Stimulated activated CD4-positive, alpha-beta T cell treated with anti-CD3 and anti-CD28 coated beads, Interleukin-12 subunit alpha, Interleukin-12 subunit beta, amount 100 ng/mL, for 4 hours (primary cell): ENCODE measurements around the gene MTPN.

ENCODE experiments used
- DNase-seq: peaks from one replicate; pipeline ENCODE4 v3.0.0-alpha.2; 2020

Gene MTPN, protein sequence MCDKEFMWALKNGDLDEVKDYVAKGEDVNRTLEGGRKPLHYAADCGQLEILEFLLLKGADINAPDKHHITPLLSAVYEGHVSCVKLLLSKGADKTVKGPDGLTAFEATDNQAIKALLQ

GRCh38 chr7:135977007-135977741 lies at the start of gene MTPN:
TSS of gene MTPN (minus strand) at chr7:135977359. CDS start at chr7:135977100, 259 bp downstream.
- DNase-seq, result peak; percentile 96

GRCh38 chr7:136026209-136026608 lies 49.0 kb upstream of the MTPN start:
- no peak for DNase-seq

- DNase-seq, result no peak
Observed at GRCh38 chr7:136023134-136023869, 46.1 kb upstream of the MTPN start.

- DNase-seq, result no peak
Observed at GRCh38 chr7:136020556-136020955, 43.4 kb upstream of the MTPN start.

DNA sequence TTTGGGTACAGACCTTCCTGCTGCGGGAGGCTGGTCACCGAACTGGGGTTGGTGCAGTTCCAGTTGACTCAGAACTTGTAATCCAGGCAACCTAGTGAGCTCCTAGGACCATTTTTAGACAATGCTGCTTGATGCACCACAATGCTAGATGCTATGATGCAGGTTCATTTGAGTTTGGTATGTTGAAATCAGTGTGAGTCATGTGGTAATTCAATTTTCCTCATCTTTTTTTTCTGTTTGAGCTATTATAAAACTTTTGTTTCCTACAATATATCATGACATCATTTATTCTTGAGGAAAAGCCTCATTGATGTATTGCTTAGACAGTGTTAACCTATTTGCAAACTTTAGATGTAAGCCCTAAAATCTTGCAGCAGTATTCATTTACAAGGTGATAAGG lies 40.9 kb upstream of the MTPN start:
- no peak for DNase-seq

DNA sequence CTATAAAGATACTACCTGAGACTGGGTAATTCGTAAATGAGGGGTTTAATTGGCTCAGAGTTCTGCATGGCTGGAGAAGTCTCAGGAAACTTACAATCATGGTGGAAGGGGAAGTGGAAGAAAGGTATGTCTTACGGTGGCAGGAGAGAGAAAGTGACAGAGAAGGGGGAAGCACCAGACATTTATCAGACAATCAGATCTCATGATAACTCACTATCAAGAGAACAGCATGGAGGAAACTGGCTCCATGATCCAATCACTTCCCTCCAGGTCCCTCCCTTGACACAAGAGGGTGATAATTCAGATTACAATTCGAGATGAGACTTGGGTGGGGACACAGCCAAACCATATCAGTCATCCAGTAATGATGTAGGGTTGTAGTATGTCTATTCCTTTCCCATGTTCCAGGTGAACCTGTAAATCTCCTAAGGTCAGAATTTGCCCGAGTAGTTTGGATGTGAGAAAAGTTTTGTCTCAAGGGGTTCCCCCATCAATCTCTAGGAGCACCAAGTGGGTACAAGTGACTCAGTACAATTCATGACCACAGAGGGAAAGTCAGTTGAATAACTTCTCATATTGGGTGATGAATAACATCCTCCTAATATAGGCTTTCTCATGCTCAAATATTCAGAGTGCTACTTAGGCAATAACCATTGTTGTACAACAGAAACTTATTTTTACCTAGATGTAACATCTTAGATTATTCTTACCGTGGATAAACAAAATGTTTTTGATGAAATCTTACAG lies 39.7 kb upstream of the MTPN start:
- DNase-seq, result no peak

- DNase-seq, result no peak
Observed at GRCh38 chr7:136015638-136016037, 38.5 kb upstream of the MTPN start.

DNA sequence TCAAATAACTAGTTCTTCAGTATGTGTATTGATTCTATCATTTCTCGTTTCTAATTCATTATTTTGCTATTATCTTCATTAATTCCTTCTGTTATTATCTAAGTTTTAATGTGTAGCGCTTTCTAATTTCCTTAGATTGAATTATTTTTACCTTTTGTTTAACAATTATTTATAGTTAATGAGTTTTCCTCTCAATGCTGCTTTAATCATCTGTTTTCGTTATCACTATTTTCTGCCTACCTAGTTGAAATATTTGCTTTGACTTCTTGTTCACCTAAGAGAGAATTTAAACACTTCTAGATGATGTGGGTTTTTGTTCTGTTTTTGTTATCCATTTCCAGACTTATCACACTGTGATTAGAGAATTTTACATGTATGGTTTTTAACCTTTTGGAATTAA lies 37.5 kb upstream of the MTPN start:
- no peak for DNase-seq

GRCh38 chr7:136012238-136012637 lies 35.1 kb upstream of the MTPN start:
- no peak for DNase-seq

GRCh38 chr7:136009488-136010079 lies 32.4 kb upstream of the MTPN start:
- no peak for DNase-seq

DNA sequence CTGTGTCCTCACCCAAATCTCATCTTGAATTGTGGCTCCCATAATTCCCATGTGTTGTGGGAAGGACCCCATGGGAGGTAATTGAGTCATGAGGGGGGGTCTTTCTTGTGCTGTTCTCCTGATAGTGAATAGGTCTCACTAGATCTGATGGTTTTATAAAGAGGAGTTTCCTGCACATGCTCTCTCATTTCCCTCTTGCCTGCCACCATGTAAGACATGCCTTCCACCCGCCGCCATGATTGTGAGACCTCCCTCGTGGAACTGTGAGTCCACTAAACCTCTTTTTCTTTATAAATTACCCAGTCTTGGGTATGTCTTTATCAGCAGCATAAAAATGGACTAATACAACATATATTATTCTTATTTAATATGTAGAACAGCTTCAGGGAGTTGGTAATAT lies 29.0 kb upstream of the MTPN start:
- no peak for DNase-seq

GRCh38 chr7:136004083-136004482 lies 26.9 kb upstream of the MTPN start:
- no peak for DNase-seq

- DNase-seq, result no peak
Observed at GRCh38 chr7:136002802-136003201, 25.6 kb upstream of the MTPN start.

GRCh38 chr7:136000288-136000913 lies 23.2 kb upstream of the MTPN start:
- no peak for DNase-seq

DNA sequence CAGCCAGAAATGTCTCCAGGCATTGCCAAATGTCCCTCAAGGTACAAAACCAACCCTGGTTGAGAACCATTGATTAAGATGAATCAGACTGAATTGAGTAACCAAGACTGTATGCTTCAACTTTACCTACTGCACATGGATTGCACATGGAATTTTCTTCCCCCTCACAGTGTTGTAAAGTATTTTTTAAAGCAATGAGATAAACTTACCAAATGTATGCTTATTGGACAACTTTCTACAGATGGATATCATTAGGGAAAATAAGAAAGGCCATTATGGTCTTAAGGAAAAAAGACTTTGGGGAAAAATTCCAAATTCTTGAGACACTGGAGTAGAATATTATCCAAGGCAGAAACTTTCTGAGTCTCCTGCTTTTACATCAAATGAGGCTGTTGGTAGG lies 20.9 kb upstream of the MTPN start:
- no peak for DNase-seq

GRCh38 chr7:135995748-135996147 lies 18.6 kb upstream of the MTPN start:
- no peak for DNase-seq

GRCh38 chr7:135994466-135995205 lies 17.5 kb upstream of the MTPN start:
- DNase-seq, result no peak

GRCh38 chr7:135993950-135994349 lies 16.8 kb upstream of the MTPN start:
- DNase-seq, result no peak

GRCh38 chr7:135991906-135992305 lies 14.7 kb upstream of the MTPN start:
- no peak for DNase-seq

- no peak for DNase-seq
Observed at GRCh38 chr7:135991322-135991721, 14.2 kb upstream of the MTPN start.

DNA sequence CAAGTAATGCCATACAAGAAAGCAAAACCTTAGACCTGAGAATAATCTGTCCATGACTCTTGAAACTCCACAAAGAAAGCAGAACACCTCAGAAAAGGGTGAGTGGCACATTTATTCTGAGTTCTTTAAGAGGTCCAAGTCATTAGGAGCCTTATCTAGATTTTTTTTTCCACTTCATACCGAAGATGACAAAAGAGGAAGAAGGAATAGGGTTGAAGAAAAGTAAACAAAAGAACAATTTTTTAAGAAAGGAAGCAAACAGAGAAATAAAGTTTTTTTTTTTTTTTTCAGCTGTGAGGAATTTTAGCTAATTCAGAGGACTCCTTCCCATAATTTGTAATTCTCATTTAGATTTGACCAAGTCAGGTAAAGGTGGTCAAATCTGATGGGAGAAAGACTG lies 13.1 kb upstream of the MTPN start:
- no peak for DNase-seq
